K562 (cell line): Measurements from ENCODE around the gene GABRB1. TPM values are rescaled to one million over a fixed set of nuclear protein-coding genes. Genes with fewer than 3 reads are reported as not detected.

Experiments
- ATAC-seq: fragments of 200-7000 bp; cut with Tn5 transposase; 3 replicates; pipeline ENCODE4 v1.9.1; 2020; ENCODE audit warnings: moderate library complexity
- BruUV-seq: library from RNA; stranded (reverse); fragments of 400-500 nt; replicated peaks from 2 replicates; lab custom pipeline; 2021; lab: Mats Ljungman, UMichigan
- CTCF ChIA-PET: fragments of 300-600 bp; formaldehyde crosslinking; extraction: SDS; loops from one replicate; lab custom pipeline; 2021; ENCODE audit warnings: low intra/inter-chr PET ratio; lab: Yijun Ruan, JAX
- POLR2A ChIA-PET: fragments of 300-600, 350-650 bp; sonication (Branson Sonifier 250); formaldehyde crosslinking; extraction: SDS; loops from one replicate; lab custom pipeline; 2021; ENCODE audit warnings: antibody characterized with exemption, inconsistent platforms; lab: Yijun Ruan, JAX
- DNase-seq, 4 experiments: peaks; one replicate each; pipeline versions ENCODE4 v3.0.0 to v3.0.0-alpha.2; 2011 to 2018; ENCODE audit warnings: low spot score in 3 of 4, mixed read lengths in 3 of 4; ENCODE audit errors: extremely low read depth in 1 of 4
- FAIRE-seq: peaks from 2 replicates; lab custom pipeline; 2011; peaks lifted over from hg19 to GRCh38; lab: Jason Lieb, UNC
- H2AFZ ChIP-seq: 2 replicates; pipeline ENCODE4 v1.6.0; 2011; ENCODE audit warnings: low read depth, low read length, control low read depth, inconsistent platforms
- H3K27ac ChIP-seq: fragments of 200-600 bp; 3 replicates; pipeline ENCODE4 v1.8.0; 2011; ENCODE audit warnings: low read depth, mild to moderate bottlenecking, control low read depth, inconsistent platforms, low read length, moderate library complexity, mixed read lengths; ENCODE audit errors: extremely low read depth
- H3K27me3 ChIP-seq, 2 experiments: fragments of 300-600 bp in 1 of 2; 2 replicates in 1 of 2; 3 replicates in 1 of 2; pipeline versions ENCODE4 v1.6.0 to v1.8.0; 2011; ENCODE audit warnings: inconsistent platforms in 2 of 2, low read length in 2 of 2, mild to moderate bottlenecking in 1 of 2, mixed read lengths in 1 of 2, moderate library complexity in 1 of 2; ENCODE audit not compliant: control insufficient read depth in 2 of 2, insufficient read depth in 2 of 2
- H3K36me3 ChIP-seq: fragments of 300-600 bp; 3 replicates; pipeline ENCODE4 v1.8.0; 2011; ENCODE audit warnings: mild to moderate bottlenecking, low read length, inconsistent platforms; ENCODE audit not compliant: control insufficient read depth, insufficient read depth
- H3K4me1 ChIP-seq, 2 experiments: fragments of 200-600 bp in 1 of 2; replicated peaks in 1 of 2; 2 replicates in 1 of 2; 3 replicates in 1 of 2; pipeline versions ENCODE4 v1.5.1 to v1.8.0; 2011; ENCODE audit warnings: inconsistent platforms in 2 of 2, low read length in 2 of 2, mild to moderate bottlenecking in 1 of 2, mixed read lengths in 1 of 2, moderate library complexity in 1 of 2; ENCODE audit not compliant: control insufficient read depth in 2 of 2, insufficient read depth in 2 of 2
- H3K4me2 ChIP-seq: 2 replicates; pipeline ENCODE4 v1.6.1; 2011; ENCODE audit warnings: low read length, control low read depth, inconsistent platforms, mixed read lengths; ENCODE audit not compliant: insufficient read depth
- H3K4me3 ChIP-seq: fragments of 200-600 bp; sonication (generic), shearing (Covaris generic); 2 replicates; pipeline ENCODE4 v1.5.1; 2016; ENCODE audit warnings: control low read depth, inconsistent platforms
- H3K79me2 ChIP-seq: fragments of 200-600 bp; 3 replicates; pipeline ENCODE4 v1.8.0; 2011; ENCODE audit warnings: low read length, inconsistent platforms; ENCODE audit not compliant: control insufficient read depth, insufficient read depth
- H3K9ac ChIP-seq, 2 experiments: 2 replicates each; pipeline versions ENCODE4 v1.6.0 to v1.6.1; 2011; ENCODE audit warnings: low read depth in 2 of 2, low read length in 2 of 2, control low read depth in 1 of 2, inconsistent platforms in 1 of 2, mild to moderate bottlenecking in 1 of 2, mixed read lengths in 1 of 2; ENCODE audit not compliant: insufficient read depth in 1 of 2
- H3K9me1 ChIP-seq: one replicate; pipeline ENCODE4 v1.6.0; 2011; ENCODE audit warnings: inconsistent platforms, mild to moderate bottlenecking, low read length, moderate library complexity; ENCODE audit not compliant: control insufficient read depth, insufficient read depth
- H3K9me3 ChIP-seq: replicated peaks from 2 replicates; pipeline ENCODE4 v1.5.1; 2011; ENCODE audit warnings: low read depth, low read length, inconsistent platforms; ENCODE audit not compliant: control insufficient read depth, insufficient read depth
- H4K20me1 ChIP-seq: replicated peaks from 2 replicates; pipeline ENCODE4 v1.6.1; 2011; ENCODE audit warnings: low read length, inconsistent platforms, mixed read lengths; ENCODE audit not compliant: control insufficient read depth, insufficient read depth
- CBFA2T2 ChIP-seq: fragments of 450-650 bp; conservative IDR thresholded peaks from 2 replicates; pipeline ENCODE4 v1.6.1; 2017; ENCODE audit warnings: mild to moderate bottlenecking
- DIDO1 ChIP-seq: fragments of 450-650 bp; IDR thresholded peaks from 2 replicates; pipeline ENCODE4 v1.6.1; 2016; ENCODE audit warnings: low read depth, missing biosample characterization, missing genetic modification characterization
- DPF2 ChIP-seq: fragments of 450-650 bp; IDR thresholded peaks from 2 replicates; pipeline ENCODE4 v1.6.1; 2016
- LCOR ChIP-seq: sonication (generic); formaldehyde crosslinking; IDR thresholded peaks from 2 replicates; pipeline ENCODE4 v1.8.0; 2022; ENCODE audit warnings: mild to moderate bottlenecking, missing genetic modification reagents
- MED1 ChIP-seq: sonication (generic); formaldehyde crosslinking; IDR thresholded peaks from 2 replicates; pipeline ENCODE4 v1.8.1; 2023; ENCODE audit warnings: missing genetic modification reagents, borderline replicate concordance
- NCOA2 ChIP-seq, 2 experiments: fragments of 450-650 bp; IDR thresholded peaks; 2 replicates each; pipeline ENCODE4 v1.6.1; 2018; ENCODE audit warnings: mild to moderate bottlenecking in 2 of 2, moderate library complexity in 1 of 2; ENCODE audit not compliant: partially characterized antibody in 2 of 2
- POLR2A ChIP-seq: fragments of 450-650 bp; conservative IDR thresholded peaks from 2 replicates; pipeline ENCODE4 v1.6.1; 2016
- PRPF4 ChIP-seq: fragments of 200-400 bp; formaldehyde crosslinking; IDR thresholded peaks from one replicate; pipeline ENCODE4 v1.6.1; 2017; ENCODE audit warnings: low read length, low read depth, mild to moderate bottlenecking; ENCODE audit not compliant: insufficient read depth, poor library complexity, severe bottlenecking
- STAG1 ChIP-seq: sonication (generic); formaldehyde crosslinking; IDR thresholded peaks from 2 replicates; pipeline ENCODE4 v1.5.0; 2020; ENCODE audit warnings: missing genetic modification reagents, borderline replicate concordance
- TRIM24 ChIP-seq, 2 experiments: fragments of 450-650 bp; IDR thresholded peaks; 2 replicates each; pipeline ENCODE4 v1.6.1; 2016
- ZNF239 ChIP-seq: fragments of 250-450 bp; sonication (Bioruptor Pico); IDR thresholded peaks from 2 replicates; pipeline ENCODE4 v1.4.0; 2020; ENCODE audit warnings: mild to moderate bottlenecking
- ZNF766 ChIP-seq: fragments of 200-800 bp; sonication (Bioruptor generic); conservative IDR thresholded peaks from 2 replicates; pipeline ENCODE4 v1.6.1; 2016; ENCODE audit warnings: missing genetic modification characterization, missing compliant biosample characterization
- WGBS: fragments of 100-300 bp; shearing (Covaris generic); methylation state at CpG from one replicate; pipeline ENCODE4 v1.1.6; 2016; ENCODE audit warnings: low coverage, mixed read lengths; ENCODE audit not compliant: insufficient coverage; ENCODE audit errors: missing lambda C conversion rate; 5-methylcytosine and 5-hydroxymethylcytosine counted together
- in situ Hi-C: fragments of 300-500 bp; cut with MboI; formaldehyde crosslinking; loops from 4 replicates; pipeline ENCODE4 v1.15.0; 2018; ENCODE audit warnings: inconsistent platforms, mixed read lengths
- intact Hi-C: fragments of 100-400 bp; cut with micrococcal nuclease; formaldehyde crosslinking; loops from 2 replicates; pipeline ENCODE4 v1.14.2; 2022
- polyA plus RNA-seq, 8 experiments: library from polyadenylated mRNA; depleted of rRNA in 4 of 8; stranded (reverse) in 5 of 8; unstranded in 3 of 8; fragments of >200 nt; fragmentation: Nextera tagmentation in 2 of 8; fragmentation: Illumina TruSeq in 1 of 8; extraction: Ambion mirVana in 2 of 8; extraction: Trizol in 1 of 8; gene quantifications; 2 replicates each; pipeline versions ENCODE4 v1.2.1 to v1.2.3, GENCODE V29; 2011 to 2014; ENCODE audit warnings: inconsistent platforms in 1 of 8, missing spikeins in 1 of 8
- total RNA-seq, 7 experiments: library from RNA; depleted of rRNA in 6 of 7; stranded (reverse); fragments of >200 nt in 6 of 7; fragmentation: Illumina TruSeq in 2 of 7; extraction: Trizol in 2 of 7; gene quantifications; 2 replicates each; pipeline versions ENCODE4 v1.2.1 to v1.2.3, GENCODE V29; 2011 to 2021; ENCODE audit warnings: low replicate concordance in 1 of 7
- TF ChIP-seq, protein P1 (sequence below): sonication (generic); formaldehyde crosslinking; IDR thresholded peaks from 2 replicates; pipeline ENCODE4 v1.8.1; 2022; ENCODE audit warnings: missing genetic modification reagents
- TF ChIP-seq, protein P2 (sequence below): fragments of 250-450 bp; sonication (Bioruptor Pico); IDR thresholded peaks from 2 replicates; pipeline ENCODE4 v1.4.0; 2020
- TF ChIP-seq, protein P3 (sequence below): IDR thresholded peaks from 3 replicates; pipeline ENCODE4 v1.6.1; 2011; ENCODE audit warnings: borderline replicate concordance, mild to moderate bottlenecking; ENCODE audit not compliant: insufficient read length, insufficient read depth

GABRB1 gene
- total and polyA plus RNA-seq, 9 of the 15 experiments (the other 6 are each of a cell fraction or from before 2014, with no cell fraction given): not detected

DNA sequence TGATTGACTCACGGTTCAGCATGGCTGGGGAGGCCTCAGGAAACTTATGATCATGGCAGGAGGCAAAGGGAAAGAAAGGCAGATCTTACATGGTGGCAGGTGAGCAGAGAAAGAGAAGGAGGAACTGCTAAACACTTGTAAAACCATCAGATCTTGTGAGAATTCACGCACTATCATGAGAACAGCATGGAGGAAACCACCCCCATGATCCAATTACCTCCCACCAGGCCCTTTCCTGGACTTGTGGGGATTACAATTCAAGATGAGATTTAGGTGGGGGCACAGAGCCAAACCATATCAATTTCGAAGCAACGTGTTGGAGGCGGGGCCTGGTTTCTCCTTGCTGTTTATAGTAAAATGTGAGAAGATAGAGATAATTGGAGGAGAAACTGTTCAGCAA, 167.4 kb downstream of the GABRB1 start (continued):
- no peak for TF ChIP-seq MED1 (CRISPR knock-in tag)
- TF ChIP-seq LCOR (CRISPR knock-in tag): no peak
- TF ChIP-seq POLR2A: no peak
- no peak for TF ChIP-seq TRIM24 (IDR thresholded peaks at IDR 0.05)

DNA sequence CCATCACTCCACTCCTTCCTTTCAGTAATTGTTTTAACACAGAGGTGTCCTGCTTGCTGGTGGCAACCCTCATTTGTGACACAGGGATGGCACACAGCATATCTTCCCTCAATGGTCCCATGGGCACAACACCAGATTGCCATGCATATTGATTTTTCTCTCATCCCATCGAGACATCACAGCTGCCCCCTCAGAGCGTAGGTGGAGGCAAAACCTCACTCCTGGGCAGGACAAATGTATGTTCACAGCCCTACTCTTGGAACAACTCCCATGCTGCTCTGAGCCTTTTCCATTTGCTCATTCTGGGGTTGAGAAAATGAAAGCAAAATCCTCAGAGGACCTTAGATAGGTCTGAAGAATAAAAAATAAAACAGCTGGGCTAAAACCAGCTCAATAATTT, 172.2 kb downstream of the GABRB1 start:
- H3K4me1 ChIP-seq: no peaks in the 10 kb centered on the region
- POLR2A ChIA-PET: no interaction called here
- no peaks in the 10 kb centered on the region for H3K79me2 ChIP-seq
- no peak for ATAC-seq
- WGBS: 0% methylated on average over 2 of the region's 2 CpGs
- H3K9me1 ChIP-seq: no peaks in the 10 kb centered on the region
- no peak overlapping the region for H3K4me3 ChIP-seq
- H3K9ac ChIP-seq: no peak overlapping the region
- H3K36me3 ChIP-seq: no peaks in the 10 kb centered on the region
- H2AFZ ChIP-seq: no peak overlapping the region
- H3K9me3 ChIP-seq: no peaks in the 10 kb centered on the region
- H3K27ac ChIP-seq: no peak overlapping the region
- H4K20me1 ChIP-seq: no peaks in the 10 kb centered on the region
- TF ChIP-seq CBFA2T2 (no peak), PRPF4 (no peak), ZNF766 (CRISPR knock-in tag) (no peak), STAG1 (CRISPR knock-in tag) (no peak), ZNF239 (CRISPR knock-in tag) (no peak), DPF2 (no peak), NCOA2 (IDR thresholded peaks at IDR 0.05; ENCODE audit: partially characterized antibody in 2 of 2) (no peak), DIDO1 (tag) (no peak)
- TF ChIP-seq, protein P1, sequence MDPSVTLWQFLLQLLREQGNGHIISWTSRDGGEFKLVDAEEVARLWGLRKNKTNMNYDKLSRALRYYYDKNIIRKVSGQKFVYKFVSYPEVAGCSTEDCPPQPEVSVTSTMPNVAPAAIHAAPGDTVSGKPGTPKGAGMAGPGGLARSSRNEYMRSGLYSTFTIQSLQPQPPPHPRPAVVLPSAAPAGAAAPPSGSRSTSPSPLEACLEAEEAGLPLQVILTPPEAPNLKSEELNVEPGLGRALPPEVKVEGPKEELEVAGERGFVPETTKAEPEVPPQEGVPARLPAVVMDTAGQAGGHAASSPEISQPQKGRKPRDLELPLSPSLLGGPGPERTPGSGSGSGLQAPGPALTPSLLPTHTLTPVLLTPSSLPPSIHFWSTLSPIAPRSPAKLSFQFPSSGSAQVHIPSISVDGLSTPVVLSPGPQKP (CRISPR knock-in tag): no peak
- TF ChIP-seq, protein P2, sequence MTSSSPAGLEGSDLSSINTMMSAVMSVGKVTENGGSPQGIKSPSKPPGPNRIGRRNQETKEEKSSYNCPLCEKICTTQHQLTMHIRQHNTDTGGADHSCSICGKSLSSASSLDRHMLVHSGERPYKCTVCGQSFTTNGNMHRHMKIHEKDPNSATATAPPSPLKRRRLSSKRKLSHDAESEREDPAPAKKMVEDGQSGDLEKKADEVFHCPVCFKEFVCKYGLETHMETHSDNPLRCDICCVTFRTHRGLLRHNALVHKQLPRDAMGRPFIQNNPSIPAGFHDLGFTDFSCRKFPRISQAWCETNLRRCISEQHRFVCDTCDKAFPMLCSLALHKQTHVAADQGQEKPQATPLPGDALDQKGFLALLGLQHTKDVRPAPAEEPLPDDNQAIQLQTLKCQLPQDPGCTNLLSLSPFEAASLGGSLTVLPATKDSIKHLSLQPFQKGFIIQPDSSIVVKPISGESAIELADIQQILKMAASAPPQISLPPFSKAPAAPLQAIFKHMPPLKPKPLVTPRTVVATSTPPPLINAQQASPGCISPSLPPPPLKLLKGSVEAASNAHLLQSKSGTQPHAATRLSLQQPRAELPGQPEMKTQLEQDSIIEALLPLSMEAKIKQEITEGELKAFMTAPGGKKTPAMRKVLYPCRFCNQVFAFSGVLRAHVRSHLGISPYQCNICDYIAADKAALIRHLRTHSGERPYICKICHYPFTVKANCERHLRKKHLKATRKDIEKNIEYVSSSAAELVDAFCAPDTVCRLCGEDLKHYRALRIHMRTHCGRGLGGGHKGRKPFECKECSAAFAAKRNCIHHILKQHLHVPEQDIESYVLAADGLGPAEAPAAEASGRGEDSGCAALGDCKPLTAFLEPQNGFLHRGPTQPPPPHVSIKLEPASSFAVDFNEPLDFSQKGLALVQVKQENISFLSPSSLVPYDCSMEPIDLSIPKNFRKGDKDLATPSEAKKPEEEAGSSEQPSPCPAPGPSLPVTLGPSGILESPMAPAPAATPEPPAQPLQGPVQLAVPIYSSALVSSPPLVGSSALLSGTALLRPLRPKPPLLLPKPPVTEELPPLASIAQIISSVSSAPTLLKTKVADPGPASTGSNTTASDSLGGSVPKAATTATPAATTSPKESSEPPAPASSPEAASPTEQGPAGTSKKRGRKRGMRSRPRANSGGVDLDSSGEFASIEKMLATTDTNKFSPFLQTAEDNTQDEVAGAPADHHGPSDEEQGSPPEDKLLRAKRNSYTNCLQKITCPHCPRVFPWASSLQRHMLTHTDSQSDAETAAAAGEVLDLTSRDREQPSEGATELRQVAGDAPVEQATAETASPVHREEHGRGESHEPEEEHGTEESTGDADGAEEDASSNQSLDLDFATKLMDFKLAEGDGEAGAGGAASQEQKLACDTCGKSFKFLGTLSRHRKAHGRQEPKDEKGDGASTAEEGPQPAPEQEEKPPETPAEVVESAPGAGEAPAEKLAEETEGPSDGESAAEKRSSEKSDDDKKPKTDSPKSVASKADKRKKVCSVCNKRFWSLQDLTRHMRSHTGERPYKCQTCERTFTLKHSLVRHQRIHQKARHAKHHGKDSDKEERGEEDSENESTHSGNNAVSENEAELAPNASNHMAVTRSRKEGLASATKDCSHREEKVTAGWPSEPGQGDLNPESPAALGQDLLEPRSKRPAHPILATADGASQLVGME: no peak
- TF ChIP-seq, protein P3, sequence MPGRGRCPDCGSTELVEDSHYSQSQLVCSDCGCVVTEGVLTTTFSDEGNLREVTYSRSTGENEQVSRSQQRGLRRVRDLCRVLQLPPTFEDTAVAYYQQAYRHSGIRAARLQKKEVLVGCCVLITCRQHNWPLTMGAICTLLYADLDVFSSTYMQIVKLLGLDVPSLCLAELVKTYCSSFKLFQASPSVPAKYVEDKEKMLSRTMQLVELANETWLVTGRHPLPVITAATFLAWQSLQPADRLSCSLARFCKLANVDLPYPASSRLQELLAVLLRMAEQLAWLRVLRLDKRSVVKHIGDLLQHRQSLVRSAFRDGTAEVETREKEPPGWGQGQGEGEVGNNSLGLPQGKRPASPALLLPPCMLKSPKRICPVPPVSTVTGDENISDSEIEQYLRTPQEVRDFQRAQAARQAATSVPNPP: no peak
- TF ChIP-seq, all 486 proteins: peak for 0
- CTCF ChIA-PET: no interaction called here
- FAIRE-seq (no peak), DNase-seq (no peak)
- Histone ChIP-seq H3K27me3 (no peaks in the 10 kb centered on the region), H3K4me2 (no peak overlapping the region)
- intact Hi-C loops (no loop called here), in situ Hi-C loops (no loop called here)
- BruUV-seq: no TSS peak
